ENCODE measurements around the gene B4GALNT4. TPM values are rescaled to one million over a fixed set of nuclear protein-coding genes. Genes with fewer than 3 reads are reported as not detected.

Gene B4GALNT4
- total and polyA plus RNA-seq, 2 of the 13 experiments (the other 11 are each of a cell fraction or from before 2014, with no cell fraction given), result 30.5 to 50.1 TPM

DNA sequence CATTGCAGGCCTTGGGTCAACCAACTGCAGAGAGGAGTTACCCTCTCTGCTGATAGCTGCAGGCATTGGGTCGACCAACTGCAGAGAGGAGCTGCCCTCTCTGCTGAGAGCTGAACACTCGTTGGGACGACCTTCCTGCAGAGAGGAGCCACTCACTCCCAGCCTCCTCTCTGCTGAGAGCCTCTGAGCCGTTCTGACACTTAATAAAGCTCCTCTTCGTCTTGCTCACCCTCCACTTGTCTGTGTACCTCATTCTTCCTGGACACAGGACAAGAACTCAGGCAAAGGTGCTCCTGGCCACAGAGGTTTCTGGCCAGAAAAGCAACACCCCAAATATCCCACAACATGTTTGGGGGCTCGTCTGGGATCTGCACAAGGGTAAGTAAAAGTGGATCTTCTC is 17.2 kb downstream of the B4GALNT4 start:
- H3K4me1 ChIP-seq (ENCODE audit: insufficient read depth, low read length), result peaks cover 16% of the 10 kb centered on the region
- DNase-seq (ENCODE audit: low spot score) (no peak), FAIRE-seq (no peak), ATAC-seq (no peak; the same call in 2 of the 3 replicates)
- H2AFZ ChIP-seq (ENCODE audit: low read length), result no peak overlapping the region
- H3K4me3 ChIP-seq (replicated peaks in 1 of 3; ENCODE audit: insufficient read depth in 1 of 3, low read depth in 2 of 3, low read length in 3 of 3), result no peak overlapping the region
- peaks cover 4 to 26% of the 10 kb centered on the region in 2 experiments; a peak in 4 of 5 replicates for H3K27me3 ChIP-seq (ENCODE audit: control insufficient read depth in 1 of 2, insufficient read depth in 2 of 2, low read length in 2 of 2)
- CTCF ChIA-PET (ENCODE audit: low intra/inter-chr PET ratio, low total read pairs), result no interaction called here
- no TSS peak for BruUV-seq (replicated peaks)
- no peaks in the 10 kb centered on the region for H3K9me3 ChIP-seq (ENCODE audit: low read length)
- H4K20me1 ChIP-seq (ENCODE audit: insufficient read depth, low read length), result no peaks in the 10 kb centered on the region
- WGBS (ENCODE audit: low lambda C conversion rate), result 24% methylated on average over 5 of the region's 6 CpGs
- in situ Hi-C loops (cut with HindIII; ENCODE audit: extremely low pct_ligation_motif_present, low pct_unique_long_range_greater_than_20kb), result no loop called here
- H3K27ac ChIP-seq (ENCODE audit: extremely low read length, insufficient read depth, low read length), result no peak overlapping the region
- TF ChIP-seq HOXA3 (CRISPR knock-in tag; IDR thresholded peaks at IDR 0.05) (no peak), ZNF17 (CRISPR knock-in tag; IDR thresholded peaks at IDR 0.05) (no peak), ZSCAN31 (CRISPR knock-in tag; IDR thresholded peaks at IDR 0.05; ENCODE audit: low read depth) (no peak), ZMYM4 (CRISPR knock-in tag; IDR thresholded peaks at IDR 0.05) (no peak), ATF1 (CRISPR knock-in tag; IDR thresholded peaks at IDR 0.05) (no peak), ZNF768 (CRISPR knock-in tag; IDR thresholded peaks at IDR 0.05) (no peak), ZNF737 (CRISPR knock-in tag; IDR thresholded peaks at IDR 0.05; ENCODE audit: borderline replicate concordance) (no peak)
- TF ChIP-seq, protein P1, sequence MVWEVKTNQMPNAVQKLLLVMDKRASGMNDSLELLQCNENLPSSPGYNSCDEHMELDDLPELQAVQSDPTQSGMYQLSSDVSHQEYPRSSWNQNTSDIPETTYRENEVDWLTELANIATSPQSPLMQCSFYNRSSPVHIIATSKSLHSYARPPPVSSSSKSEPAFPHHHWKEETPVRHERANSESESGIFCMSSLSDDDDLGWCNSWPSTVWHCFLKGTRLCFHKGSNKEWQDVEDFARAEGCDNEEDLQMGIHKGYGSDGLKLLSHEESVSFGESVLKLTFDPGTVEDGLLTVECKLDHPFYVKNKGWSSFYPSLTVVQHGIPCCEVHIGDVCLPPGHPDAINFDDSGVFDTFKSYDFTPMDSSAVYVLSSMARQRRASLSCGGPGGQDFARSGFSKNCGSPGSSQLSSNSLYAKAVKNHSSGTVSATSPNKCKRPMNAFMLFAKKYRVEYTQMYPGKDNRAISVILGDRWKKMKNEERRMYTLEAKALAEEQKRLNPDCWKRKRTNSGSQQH (CRISPR knock-in tag; IDR thresholded peaks at IDR 0.05; ENCODE audit: low read depth), result no peak
- TF ChIP-seq, protein P2, sequence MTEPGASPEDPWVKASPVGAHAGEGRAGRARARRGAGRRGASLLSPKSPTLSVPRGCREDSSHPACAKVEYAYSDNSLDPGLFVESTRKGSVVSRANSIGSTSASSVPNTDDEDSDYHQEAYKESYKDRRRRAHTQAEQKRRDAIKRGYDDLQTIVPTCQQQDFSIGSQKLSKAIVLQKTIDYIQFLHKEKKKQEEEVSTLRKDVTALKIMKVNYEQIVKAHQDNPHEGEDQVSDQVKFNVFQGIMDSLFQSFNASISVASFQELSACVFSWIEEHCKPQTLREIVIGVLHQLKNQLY (CRISPR knock-in tag; IDR thresholded peaks at IDR 0.05), result no peak
- POLR2A ChIA-PET, result interaction anchor here (1.0 kb wide), 1 partner anchor 18 kb away, joined by 3 read pairs; no protein-coding TSS in a partner anchor
- no peak overlapping the region for H3K4me2 ChIP-seq (ENCODE audit: low read depth, low read length)
- H3K36me3 ChIP-seq (replicated peaks in 1 of 2; ENCODE audit: control insufficient read depth in 1 of 2, insufficient read depth in 2 of 2, low read length in 2 of 2), result no peaks in the 10 kb centered on the region
- no peaks in the 10 kb centered on the region for H3K79me2 ChIP-seq (ENCODE audit: insufficient read depth, low read length)
- intact Hi-C loops (cut with micrococcal nuclease; ENCODE audit: unreplicated experiment), result no loop called here
- H3K9ac ChIP-seq (ENCODE audit: insufficient read depth, low read depth, low read length), result no peak overlapping the region
